ENCODE measurements around the gene FAM43A.

Gene FAM43A

DNA sequence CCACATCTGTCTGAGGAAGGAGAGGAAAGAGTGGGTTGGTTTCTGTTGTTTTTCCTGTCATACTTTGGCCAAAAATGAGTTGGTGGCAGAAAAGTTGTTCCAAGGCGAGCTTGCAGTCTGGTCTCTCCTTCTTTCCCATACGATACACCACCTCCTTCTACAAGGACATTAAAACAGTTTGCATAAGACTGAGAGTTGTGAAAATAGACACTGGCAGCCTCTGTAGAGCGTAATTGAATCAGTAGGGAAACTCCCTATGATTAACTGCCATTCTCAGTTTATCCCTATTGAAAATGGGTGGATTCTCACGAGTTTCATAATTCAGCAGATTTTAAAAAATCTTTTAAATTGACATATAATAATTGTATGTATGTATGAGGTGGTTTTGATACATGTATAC, 10.0 kb upstream of the FAM43A start:
- DNase-seq (ENCODE audit: low read depth in 2 of 2, low spot score in 1 of 2) = no peak

GRCh38 chr3:194676471-194676870, 9.2 kb upstream of the FAM43A start:
- DNase-seq (ENCODE audit: low read depth in 2 of 2, low spot score in 1 of 2) = no peak

- DNase-seq (ENCODE audit: low read depth in 2 of 2, low spot score in 1 of 2) = no peak
These were observed 4.6 kb upstream of the FAM43A start for GRCh38 chr3:194680888-194681615.

DNA sequence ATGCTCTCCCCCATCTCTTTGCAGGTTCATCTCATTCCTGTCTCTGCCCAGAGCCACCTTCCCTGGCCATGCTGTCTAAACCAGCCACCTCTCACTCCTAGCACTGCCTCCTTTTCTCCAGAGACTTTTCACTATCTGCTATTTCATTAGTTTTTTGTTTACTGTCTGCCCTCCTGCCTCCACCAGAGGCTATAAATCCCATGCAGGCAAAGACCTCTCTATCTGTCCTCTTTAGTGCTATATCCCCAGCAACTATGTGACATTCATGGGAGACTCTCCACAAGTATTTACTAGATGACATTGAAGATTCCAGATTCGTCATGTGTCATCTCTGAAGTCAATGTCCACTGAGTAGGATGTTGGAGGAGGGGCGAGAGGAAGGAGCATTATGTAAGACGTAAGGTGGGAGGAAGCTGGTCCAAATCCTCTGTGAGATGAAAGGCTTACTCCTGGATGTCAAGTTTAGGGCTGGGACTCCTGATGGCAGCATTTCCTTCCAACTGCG, 3.4 kb upstream of the FAM43A start:
- no peak for DNase-seq (ENCODE audit: low read depth in 2 of 2, low spot score in 1 of 2)

GRCh38 chr3:194682694-194683310, 2.9 kb upstream of the FAM43A start:
- DNase-seq (ENCODE audit: low read depth in 2 of 2, low spot score in 1 of 2) = peak; percentile 30 to 46

- no peak for DNase-seq (ENCODE audit: low read depth in 2 of 2, low spot score in 1 of 2)
These were observed 2.3 kb upstream of the FAM43A start for GRCh38 chr3:194683380-194683779.

DNA sequence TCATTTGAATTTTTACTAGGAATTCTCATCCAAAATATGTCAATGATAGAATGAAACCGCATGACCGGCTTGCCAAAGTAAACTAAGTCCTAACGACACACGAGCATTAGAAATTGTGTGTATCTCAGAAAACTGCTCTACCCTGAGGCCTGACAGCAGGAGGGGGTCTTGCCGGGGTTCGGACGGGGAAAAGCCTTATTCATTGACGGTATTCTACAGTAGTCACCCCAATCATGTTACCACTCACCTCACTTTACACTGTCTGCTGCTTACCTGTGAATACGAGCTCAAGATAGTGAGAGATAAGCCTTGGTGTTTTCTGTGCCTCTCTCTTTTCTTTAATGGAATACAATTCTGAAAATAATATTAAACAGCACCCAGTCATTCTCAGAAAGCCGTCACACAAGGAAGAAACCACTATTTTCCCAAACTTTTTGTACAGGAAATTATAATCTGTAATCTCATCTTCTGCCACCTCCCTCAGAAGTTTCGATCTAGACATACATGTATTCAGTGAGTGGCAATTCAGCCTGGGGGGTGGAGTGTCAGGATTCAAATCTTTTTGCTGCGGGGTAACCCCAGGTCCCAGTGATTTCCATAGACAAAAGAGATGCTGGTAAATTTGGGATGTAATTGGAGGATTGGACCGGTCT, 492 bp upstream of the FAM43A start:
- DNase-seq (ENCODE audit: low read depth in 2 of 2, low spot score in 1 of 2) = peak in 1 of 2 donors; percentile 5

DNA sequence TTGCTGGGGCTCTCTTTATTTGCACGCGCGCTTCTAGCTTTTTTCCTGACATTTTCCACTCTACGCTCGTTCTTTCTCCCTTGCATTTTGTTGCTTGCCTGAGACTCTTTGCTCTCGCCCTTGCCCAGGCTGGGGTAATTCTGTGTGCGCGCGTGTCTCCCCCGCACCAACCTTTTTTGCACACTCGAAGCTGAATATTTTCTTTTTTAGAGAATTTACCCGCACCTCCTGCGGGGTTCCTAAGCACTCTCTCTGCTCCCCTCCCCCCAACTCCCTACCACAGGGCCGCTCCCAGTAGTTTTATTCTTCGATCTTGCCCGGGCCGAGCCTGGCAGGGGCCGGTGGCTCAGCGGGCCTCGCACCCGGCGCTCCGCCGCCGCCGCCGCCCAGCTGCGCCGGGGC, 732 bp downstream of the FAM43A start:
- no peak for DNase-seq (ENCODE audit: low read depth in 2 of 2, low spot score in 1 of 2)

- no peak for DNase-seq (ENCODE audit: low read depth in 2 of 2, low spot score in 1 of 2)
These were observed 1.3 kb downstream of the FAM43A start for GRCh38 chr3:194686816-194687637.

DNA sequence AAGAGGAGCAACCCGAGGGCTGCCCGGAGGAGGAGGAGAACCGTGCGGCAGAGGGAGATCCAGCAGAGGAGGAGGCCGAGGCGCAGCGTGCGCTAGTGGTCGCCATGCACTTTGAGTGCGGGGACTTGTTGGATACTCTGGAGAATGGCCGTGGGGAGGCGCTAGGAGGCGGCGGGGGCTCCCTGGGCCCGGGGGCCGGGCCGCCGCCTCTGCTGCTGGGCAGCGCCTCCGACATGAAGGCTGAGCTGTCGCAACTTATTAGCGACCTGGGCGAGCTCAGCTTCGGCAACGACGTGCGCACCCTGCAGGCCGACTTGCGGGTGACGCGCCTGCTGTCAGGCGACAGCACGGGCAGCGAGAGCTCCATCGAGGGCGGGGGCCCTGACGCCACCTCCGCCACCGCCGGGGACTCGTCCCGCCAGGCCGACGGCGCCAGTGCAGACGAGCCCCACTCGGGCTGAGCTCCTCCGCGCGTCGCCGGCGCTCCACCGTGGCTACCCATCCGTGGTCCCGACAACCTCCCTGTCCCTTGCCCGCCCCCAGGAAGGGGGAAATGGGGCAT, 2.0 kb downstream of the FAM43A start:
- DNase-seq (ENCODE audit: low read depth in 2 of 2, low spot score in 1 of 2) = peak; percentile 47 to 60

- DNase-seq (ENCODE audit: low read depth in 2 of 2, low spot score in 1 of 2) = peak in 1 of 2 donors; percentile 12
These were observed 2.6 kb downstream of the FAM43A start for GRCh38 chr3:194688200-194688740.

GRCh38 chr3:194688946-194689345, 3.3 kb downstream of the FAM43A start:
- DNase-seq (ENCODE audit: low read depth in 2 of 2, low spot score in 1 of 2) = no peak

- DNase-seq (ENCODE audit: low read depth in 2 of 2, low spot score in 1 of 2) = no peak
These were observed 3.8 kb downstream of the FAM43A start for GRCh38 chr3:194689493-194689944.

- DNase-seq (ENCODE audit: low read depth in 2 of 2, low spot score in 1 of 2) = no peak
These were observed 5.1 kb downstream of the FAM43A start for GRCh38 chr3:194690501-194691372.

GRCh38 chr3:194691481-194692283, 6.0 kb downstream of the FAM43A start:
- DNase-seq (ENCODE audit: low read depth in 2 of 2, low spot score in 1 of 2) = no peak

- DNase-seq (ENCODE audit: low read depth in 2 of 2, low spot score in 1 of 2) = no peak
These were observed 11.0 kb downstream of the FAM43A start for GRCh38 chr3:194696702-194697101.

DNA sequence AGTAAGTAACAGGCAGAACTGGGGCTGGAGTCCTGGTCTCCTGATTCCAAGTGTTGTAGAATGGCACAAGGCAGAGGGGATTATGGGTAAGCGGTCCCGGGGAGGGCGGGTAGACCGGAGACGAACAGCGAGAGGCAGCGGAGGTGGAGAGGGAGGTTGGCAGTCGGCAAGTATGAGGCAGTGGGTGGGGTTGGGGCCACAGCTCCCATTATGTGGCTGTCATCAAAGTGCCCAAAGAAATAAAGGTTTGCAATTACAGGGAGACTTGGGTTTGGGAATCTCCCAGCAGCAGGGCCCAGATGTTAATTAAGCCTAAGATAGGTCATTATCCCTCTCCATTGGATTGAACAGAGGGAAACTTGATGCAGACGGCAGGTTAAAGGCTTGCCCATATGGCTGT, 16.9 kb downstream of the FAM43A start:
- DNase-seq (ENCODE audit: low read depth in 2 of 2, low spot score in 1 of 2) = no peak

GRCh38 chr3:194705227-194705626, 19.5 kb downstream of the FAM43A start:
- DNase-seq (ENCODE audit: low read depth in 2 of 2, low spot score in 1 of 2) = no peak

DNA sequence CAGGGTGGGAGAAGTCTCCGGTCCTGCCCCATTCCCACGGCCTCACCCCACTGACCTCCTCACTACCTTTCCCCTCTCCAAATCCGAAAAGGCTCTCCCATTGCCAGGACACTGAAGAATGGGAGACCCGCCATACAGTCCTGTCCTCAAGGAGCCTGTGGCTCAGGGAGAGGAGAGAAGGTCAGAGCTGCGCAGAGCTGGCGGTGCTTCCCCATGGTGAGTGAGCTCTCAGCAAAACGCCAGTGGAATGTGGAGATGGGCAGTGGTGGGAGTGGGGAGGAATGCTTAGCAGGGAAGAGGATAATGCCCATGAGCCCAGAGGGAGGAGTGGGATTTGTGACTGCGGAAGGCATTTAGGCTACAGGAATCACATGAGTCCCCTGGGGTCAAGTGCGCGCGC, 20.1 kb downstream of the FAM43A start:
- no peak for DNase-seq (ENCODE audit: low read depth in 2 of 2, low spot score in 1 of 2)
